ENCODE measurements around the gene POLL.

POLL gene

DNA sequence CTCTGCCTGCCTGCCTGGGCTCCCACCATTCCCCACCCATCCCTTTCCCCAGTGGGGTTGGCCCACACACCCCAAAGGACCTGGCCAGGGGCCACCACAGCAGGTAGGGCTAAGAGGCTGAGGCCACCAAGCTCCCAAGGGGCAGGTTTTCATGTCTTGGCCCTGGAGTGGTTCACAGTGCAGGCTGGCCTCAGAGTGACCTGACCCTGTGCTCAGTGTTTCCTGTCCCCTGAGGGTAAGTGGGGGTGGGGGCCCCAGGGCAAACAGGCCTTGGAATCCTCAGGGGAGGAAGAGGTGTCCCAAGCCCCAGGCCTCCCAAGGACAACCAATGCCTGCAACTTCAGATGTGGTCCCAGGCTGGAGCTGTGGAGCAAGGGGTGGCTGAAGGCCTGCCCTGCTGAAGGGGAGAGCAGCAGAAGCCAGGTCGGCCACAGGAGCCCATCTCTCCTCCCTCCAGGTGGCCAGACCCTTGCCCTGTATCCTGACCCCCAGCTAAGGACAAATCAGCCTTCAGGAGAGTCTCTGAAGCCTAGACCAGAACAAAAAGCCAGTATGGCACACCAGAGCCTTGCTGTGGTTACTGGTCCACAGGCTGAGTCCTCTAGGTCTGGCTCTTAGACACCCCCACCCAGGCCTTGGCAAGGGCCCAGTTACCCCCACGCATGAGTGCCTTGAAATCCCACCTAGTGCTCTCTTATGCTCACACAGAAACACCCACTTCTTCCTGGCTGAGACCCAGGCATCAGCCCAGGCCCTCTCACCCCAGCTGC, 27.6 kb downstream of the POLL start:
- no peak for DNase-seq (ENCODE audit: low read depth)

DNA sequence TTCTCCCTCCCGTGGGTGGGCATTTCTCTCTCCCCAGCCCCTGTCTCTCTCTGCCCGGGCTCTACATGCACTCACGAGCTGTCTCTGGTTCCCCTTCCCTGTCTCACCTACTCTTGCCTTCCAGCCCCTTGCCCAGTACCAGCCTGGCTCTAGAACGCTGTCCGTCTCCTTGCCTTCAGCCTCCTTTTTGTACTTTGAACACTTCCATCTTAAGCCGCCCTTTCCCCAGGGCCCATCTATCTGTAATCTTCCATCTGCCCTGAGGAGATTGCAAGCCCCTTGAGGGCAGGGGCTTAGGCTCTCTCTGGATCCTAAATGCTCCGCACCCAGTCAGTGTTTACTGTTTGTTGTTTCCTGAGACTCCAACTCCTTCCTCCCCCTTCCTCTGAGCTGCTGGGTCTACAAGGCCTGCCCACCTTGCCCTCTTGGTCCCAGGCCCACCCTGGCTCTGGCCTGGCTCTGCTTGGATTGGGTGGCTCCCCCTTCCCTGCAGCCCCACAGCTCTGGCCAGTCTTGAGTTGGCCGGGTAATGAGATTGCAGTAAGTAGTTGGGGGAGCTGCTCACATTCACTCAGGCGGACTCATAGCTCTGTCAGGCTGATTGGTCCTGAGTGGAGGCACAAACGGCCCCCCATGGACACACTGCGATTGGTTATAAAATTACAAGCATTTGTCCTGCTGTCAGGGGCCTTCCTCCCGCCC, 28.3 kb downstream of the POLL start:
- no peak for DNase-seq (ENCODE audit: low read depth)

DNA sequence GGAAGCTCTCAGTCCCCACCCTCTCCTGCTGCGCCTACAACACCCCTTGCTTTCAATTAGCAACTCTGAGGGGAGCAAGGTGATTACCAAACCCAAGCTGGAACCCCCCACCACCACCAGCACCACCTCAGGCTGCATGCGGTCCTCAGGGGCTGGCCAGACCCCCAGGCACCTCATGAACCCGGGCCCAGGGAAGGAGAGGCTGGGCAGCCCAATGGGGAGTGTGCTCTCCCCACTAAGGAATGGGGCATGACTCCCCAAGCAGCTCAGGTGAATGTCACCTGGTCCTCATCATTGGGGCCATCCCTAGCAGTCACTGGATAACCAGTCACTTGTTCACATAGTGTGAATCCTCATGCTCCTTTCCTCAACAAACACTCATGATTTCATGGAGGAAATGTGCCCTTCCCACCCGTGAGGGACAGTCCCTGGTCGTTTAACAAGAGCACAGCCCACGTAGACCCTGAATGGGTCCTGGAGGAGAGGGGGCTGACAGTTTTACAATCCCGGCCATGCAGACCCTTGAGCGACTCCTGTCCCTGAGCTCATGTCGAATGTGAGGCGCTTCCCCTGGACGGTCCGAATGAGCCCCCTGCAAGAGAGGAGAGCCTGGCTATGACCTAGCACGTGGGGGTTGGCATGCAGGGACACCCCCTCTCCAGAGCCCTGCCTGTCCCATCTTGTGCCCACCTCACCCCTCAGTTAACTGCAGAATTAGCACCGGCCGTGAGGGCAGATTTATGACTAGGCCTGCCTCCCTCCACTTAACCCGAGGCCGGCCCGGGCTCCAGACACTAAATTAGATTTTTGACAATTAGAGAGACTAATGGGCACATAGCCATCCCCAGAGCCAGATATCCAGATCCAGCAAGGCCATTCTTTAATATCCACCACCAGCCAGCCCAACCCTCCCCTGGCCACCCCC, 29.1 kb downstream of the POLL start:
- no peak for DNase-seq (ENCODE audit: low read depth)

GRCh38 chr10:101558204-101558603, 29.9 kb downstream of the POLL start:
- DNase-seq (ENCODE audit: low read depth) = no peak

DNA sequence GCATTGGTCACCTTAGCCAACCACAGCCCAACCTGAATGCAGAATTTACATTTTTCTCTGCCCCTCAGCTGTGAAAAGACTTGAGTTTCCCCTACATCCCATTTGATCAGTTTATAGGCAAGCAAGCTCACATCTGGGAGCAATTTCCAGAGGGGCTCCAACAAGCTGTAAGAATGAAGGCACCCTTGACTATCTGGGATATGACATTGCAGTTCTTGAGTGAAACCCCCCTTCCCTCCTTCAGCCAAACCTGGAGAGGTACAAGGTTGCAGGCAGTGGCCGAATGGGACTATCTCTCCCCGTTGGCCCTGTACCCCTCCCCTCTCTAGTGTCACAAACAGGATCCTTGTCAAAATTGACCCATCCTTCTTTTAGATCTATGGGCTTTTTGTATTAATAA, 30.5 kb downstream of the POLL start:
- DNase-seq (ENCODE audit: low read depth) = no peak

DNA sequence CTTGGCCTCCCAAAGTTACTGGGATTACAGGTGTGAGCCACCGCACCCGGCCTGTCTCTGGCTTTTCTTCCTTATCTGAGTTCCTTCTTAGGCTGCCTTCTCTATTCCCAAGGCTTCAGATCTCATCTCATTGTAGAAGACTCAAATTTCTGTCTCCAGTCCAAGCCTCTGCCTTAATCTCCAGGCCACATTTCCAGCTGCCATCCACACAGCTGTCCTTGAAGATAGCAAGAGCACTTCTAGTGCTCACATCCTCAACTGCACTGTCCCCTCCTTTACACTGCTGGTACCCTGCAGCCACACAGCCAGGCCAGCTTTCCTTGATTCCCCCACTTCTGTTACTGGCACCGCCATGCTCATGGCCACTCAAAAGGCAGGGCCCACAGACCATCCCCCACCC, 35.6 kb downstream of the POLL start:
- no peak for DNase-seq (ENCODE audit: low read depth)

DNA sequence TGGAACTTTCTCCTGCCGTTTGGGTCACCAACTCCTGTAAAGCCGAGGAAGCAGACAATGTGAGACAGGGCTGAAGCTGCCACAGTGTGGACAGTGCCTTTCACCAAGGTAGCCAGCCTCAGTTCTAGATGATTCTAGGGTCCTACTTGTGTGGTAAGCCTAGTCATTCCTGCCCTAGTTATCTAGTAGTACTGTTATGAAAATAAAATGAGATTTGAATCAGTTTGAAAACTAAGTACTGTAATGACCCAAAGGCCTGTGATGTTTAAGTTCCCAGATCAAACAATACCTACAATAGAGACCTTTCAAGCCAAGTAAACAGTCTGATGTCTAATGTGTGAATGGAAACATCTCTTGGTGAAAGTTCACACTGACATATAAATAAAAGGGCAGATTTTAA, 37.1 kb downstream of the POLL start:
- no peak for DNase-seq (ENCODE audit: low read depth)

- no peak for DNase-seq (ENCODE audit: low read depth)
These were observed 42.2 kb downstream of the POLL start for GRCh38 chr10:101545898-101546297.

DNA sequence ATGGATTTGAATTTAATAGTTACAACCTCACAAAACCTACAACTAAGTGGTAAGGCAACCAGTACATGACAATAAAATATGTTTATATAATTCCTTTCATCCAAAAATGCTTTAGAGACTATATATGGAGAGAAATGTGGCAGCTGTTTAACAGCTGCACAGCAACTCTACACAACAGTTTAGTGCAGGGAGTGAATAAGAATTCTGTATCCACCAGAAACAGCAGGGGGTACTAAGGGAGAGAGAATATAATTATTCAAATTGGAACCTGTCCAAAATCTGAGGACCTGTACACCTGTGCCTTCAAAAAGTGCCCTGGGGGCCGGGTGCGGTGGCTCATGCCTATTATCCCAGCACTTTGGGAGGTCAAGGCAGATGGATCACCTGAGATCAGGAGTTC, 49.6 kb downstream of the POLL start:
- DNase-seq (ENCODE audit: low read depth) = no peak

DNA sequence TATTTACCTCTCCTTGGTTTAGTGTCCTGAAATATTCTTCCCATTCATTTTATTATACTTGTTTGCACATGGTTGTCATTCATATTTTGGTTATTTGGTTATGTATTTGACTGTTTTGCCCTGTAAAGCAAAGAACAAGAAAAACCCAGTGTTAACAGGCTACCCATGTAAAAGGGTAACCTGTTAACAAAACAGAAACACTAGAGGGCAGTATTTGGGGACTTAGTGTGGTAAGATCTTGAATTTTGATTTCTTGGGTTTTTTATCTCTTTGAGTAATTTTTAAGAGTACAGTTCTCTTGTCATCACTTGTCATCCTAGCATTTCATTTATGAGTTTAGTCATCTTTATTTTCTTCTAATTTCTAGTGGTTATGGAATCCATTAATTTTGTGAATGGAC, 51.3 kb downstream of the POLL start:
- no peak for DNase-seq (ENCODE audit: low read depth)

- no peak for DNase-seq (ENCODE audit: low read depth)
These were observed 52.1 kb downstream of the POLL start for GRCh38 chr10:101535949-101536348.

GRCh38 chr10:101529725-101530553, 58.1 kb downstream of the POLL start:
- no peak for DNase-seq (ENCODE audit: low read depth)

DNA sequence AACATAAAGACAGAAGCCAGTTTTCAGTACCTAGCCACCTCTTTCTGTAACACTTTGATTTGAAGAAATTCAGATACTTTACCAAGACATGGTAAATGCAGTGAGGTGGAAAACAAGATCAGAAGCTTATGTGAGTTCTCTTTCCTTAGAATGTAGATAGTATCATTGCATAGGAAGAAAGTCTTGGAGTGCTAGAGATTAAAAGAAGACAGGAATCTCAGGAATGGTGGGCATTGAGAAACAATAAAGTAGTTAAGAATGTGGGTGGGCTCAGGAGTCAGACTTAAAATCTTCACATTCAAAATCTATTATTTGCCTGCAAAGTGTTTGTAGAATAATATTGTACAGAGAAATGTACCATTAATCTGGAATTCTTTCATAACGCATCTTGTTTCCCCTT, 58.9 kb downstream of the POLL start:
- DNase-seq (ENCODE audit: low read depth) = no peak

All from activated T-helper 9 cell treated with anti-CD3 and anti-CD28 coated beads, Interleukin-2, amount 50 U/mL, for 16 hours (primary cell).